ENCODE results near the gene HOMER2.
"Not testable (repeated sequence)": the region's sequence is repeated elsewhere in the genome, so short reads cannot be mapped to it uniquely, and the experiment has no call there.

HOMER2 gene

GRCh38 chr15:82831894-82832600 lies 120.5 kb downstream of the HOMER2 start:
- no peak for DNase-seq (ENCODE audit: low read depth in 2 of 2)

GRCh38 chr15:82830427-82831173 lies 121.9 kb downstream of the HOMER2 start:
- no peak for DNase-seq (ENCODE audit: low read depth in 2 of 2)

GRCh38 chr15:82829234-82829633 lies 123.3 kb downstream of the HOMER2 start:
- DNase-seq (ENCODE audit: low read depth in 2 of 2), result no peak

- no peak for DNase-seq (ENCODE audit: low read depth in 2 of 2)
Measured at GRCh38 chr15:82828075-82828474, 124.4 kb downstream of the HOMER2 start.

- DNase-seq (ENCODE audit: low read depth in 2 of 2), result no peak
Measured at GRCh38 chr15:82823049-82823448, 129.5 kb downstream of the HOMER2 start.

DNA sequence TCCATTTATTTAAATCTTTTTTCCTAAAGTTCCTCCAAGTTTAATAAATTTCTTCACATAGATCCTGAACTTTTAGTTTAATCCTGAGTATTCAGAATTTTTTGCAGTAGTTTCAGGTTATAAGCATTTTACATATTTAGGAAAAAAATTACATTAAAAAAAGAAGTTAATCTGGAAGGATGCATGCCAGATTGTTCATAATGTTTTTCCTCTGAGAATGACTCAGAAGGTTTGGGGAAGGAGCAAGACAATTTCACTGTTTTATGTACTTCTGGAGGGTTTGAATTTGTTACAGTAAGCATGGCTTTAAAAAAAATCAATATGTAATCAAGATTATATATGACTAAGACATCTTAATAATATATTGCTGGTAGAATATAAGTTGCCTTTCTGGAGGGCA lies 130.7 kb downstream of the HOMER2 start:
- not testable (repeated sequence) for DNase-seq (ENCODE audit: low read depth in 2 of 2)

DNA sequence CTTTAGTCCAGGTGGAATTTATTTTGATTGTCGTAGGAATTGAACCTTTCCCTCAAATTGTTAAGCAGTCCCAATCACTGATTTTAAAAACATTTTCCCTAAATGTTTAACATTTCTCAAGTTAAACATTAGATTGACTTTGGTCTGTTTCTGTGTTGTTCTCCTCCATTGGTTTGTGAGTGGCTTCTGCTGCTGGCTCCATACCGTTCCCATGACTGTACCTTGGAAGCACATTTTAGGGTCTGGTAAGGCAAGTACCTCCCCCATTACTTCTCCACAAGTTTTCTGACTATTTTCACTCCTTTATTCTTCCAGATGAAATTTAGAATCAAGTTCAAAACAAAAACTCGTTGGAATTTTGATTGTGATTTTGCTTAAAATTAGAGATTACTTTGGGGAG lies 131.1 kb downstream of the HOMER2 start:
- DNase-seq (ENCODE audit: low read depth in 2 of 2), result not testable (repeated sequence)

DNA sequence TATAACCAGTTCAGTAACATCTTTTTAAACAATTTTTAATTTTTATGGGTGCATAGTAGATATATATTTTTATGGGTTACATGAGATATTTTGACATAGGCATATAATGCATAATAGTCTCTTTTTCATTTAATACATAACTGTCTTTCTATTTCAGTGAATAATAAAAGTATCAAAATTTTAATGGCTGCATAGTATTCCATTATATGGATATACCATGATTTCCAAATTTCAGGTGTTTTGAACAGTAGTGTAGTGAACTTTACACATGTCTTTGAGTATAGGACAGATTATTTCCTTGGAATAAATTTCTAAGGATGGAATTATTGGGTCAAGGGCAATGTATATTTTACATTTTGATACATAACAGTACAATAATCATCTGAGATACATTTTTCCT lies 132.4 kb downstream of the HOMER2 start:
- DNase-seq (ENCODE audit: low read depth in 2 of 2), result no peak

- no peak for DNase-seq (ENCODE audit: low read depth in 2 of 2)
Measured at GRCh38 chr15:82812994-82813393, 139.5 kb downstream of the HOMER2 start.

DNA sequence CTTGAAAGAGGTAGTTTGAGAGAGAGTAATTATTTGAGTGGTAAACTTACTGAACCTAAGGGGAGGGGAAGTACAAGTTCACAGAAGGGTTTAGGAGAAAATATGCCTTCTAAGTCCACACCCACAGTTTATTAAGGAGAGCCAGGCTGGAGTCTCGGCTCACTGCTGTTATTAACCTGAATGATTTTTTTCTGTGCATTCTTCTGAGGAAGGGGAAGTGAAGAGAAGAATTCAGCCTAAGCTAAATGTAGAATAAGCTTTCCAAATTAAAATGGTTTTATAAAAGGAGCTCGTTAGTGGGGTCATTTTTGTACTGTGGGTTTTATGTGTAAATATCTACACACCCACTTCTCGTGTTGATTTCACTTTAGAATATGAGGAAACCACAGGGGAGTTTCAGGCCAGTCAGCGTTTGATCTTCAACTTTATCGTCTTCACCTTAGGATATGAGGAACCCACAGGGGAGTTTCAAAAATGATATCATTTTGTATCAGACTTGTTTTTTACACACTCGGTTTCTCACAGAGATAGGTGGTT lies 141.6 kb downstream of the HOMER2 start:
- DNase-seq (ENCODE audit: low read depth in 2 of 2), result peak; percentile 23 to 24

DNA sequence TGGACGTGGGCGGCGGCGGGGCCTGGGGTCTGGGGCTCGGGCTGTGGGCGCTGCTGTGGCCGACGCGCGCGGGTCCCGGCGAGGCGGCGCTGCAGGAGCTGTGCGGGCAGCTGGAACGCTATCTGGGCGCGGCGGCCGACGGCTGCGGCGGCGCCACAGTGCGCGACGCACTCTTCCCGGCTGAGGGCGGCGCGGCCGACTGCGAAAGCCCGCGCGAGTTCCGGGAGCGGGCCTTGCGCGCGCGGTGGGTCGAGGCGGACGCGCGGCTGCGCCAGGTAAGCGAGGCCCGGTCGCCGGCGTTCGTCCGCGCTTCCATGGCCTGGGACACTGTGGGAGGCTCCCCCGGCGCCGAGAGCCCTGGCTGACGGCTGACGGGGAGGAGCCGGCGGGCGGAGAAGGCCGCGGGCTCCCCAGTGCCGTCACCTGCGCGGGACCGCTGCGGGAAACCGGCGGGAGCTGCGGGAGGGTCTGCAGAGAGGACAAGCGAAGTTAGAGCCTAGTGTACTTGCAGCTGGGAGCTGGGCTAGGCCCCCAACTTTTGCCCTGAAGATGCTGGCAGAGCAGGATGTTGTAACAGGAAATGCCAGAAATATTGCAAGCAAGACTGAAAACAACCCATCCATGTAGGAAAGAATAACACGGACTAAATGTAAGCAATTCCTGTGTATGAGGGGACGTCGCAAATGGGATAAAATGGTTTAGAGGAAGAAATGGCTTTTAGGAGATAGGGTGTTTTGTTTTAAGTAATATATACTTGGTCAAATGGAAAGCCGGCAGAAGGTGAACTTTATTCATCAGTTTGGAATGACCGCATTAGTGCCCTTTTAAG lies 142.2 kb downstream of the HOMER2 start:
- DNase-seq (ENCODE audit: low read depth in 2 of 2), result peak in 1 of 2 donors; percentile 9

DNA sequence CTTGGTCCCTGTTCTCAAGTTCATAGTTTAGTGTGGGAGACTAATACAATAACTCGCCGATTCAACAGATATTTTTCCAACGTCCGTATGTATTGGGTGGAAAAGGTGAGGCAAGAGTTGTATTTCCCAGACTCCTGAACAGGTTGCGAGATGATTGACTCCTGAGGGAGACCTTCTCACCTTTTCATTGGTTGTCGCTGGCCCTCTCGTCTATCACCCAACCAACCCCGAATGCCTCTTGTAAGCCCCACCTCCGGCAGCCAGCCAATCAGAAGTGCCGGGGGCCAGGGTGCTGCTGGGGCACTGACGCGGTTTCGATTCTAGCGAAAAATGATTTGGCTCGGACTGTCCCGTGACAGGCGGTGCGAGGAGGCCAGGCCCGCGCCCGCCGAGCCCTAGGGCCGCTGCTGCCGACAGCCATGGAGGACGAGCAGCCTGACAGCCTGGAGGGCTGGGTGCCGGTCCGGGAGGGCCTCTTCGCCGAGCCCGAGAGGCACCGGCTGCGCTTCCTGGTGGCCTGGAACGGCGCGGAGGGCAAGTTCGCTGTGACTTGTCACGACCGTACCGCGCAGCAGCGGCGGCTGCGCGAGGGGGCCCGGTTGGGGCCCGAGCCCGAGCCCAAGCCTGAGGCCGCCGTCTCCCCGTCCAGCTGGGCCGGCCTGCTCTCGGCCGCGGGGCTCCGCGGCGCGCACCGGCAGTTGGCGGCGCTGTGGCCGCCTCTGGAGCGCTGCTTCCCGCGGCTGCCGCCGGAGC lies 143.0 kb downstream of the HOMER2 start, which contains the start of gene WHAMM:
Gene WHAMM, plus strand, starts transcription at position 321 of the 753 bp plus-strand sequence. Its CDS starts 99 bp downstream, at position 420.
- DNase-seq (ENCODE audit: low read depth in 2 of 2), result peak; percentile 91 to 93

GRCh38 chr15:82808634-82809041 lies 143.9 kb downstream of the HOMER2 start:
- DNase-seq (ENCODE audit: low read depth in 2 of 2), result no peak

- DNase-seq (ENCODE audit: low read depth in 2 of 2), result no peak
Measured at GRCh38 chr15:82807920-82808633, 144.4 kb downstream of the HOMER2 start.

DNA sequence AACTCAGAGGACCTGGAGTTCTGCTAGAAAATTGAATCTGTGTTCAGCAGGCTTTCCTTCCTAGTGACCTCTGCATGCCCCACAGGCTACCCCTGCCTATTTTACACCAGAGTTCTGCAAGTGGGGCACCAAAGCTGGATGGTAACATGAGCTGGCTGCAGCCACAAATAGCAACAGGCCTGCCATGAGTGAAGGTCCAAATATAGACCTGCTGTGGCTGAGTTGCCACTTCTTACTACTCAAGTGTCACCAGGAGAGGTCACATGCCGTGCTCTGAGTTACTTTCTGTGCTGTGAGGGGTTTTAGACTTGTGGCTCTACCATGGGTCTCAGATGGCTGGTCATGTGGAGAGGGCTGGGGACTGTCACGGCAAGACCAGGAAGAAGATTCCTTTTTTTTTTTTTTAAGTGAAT lies 146.5 kb downstream of the HOMER2 start, which contains the start of gene FSD2:
Gene FSD2, minus strand, starts transcription at position 76 of the 413 bp plus-strand sequence. CDS start 18,679 bp downstream, outside the sequence.
- DNase-seq (ENCODE audit: low read depth in 2 of 2), result no peak

DNA sequence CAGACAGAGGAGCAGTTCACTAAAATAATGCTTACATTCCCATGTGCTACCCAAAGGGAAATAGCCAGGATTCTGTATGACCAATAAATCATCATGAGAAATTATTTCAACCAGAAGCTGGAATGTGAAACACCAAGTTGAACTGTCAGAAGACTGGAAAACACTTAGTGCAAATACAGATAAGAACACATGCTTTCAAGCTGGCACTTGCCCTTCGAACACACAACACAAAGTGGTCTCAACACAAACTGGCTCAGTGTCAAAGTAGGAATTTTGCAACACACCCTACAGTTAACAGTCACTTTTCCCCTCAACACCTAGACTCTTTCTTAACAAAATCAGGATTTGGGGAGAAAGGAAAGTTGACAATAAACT lies 148.0 kb downstream of the HOMER2 start:
- no peak for DNase-seq (ENCODE audit: low read depth in 2 of 2)

- DNase-seq (ENCODE audit: low read depth in 2 of 2), result no peak
Measured at GRCh38 chr15:82803793-82804574, 148.5 kb downstream of the HOMER2 start.

- DNase-seq (ENCODE audit: low read depth in 2 of 2), result no peak
Measured at GRCh38 chr15:82802497-82802896, 150.0 kb downstream of the HOMER2 start.

DNA sequence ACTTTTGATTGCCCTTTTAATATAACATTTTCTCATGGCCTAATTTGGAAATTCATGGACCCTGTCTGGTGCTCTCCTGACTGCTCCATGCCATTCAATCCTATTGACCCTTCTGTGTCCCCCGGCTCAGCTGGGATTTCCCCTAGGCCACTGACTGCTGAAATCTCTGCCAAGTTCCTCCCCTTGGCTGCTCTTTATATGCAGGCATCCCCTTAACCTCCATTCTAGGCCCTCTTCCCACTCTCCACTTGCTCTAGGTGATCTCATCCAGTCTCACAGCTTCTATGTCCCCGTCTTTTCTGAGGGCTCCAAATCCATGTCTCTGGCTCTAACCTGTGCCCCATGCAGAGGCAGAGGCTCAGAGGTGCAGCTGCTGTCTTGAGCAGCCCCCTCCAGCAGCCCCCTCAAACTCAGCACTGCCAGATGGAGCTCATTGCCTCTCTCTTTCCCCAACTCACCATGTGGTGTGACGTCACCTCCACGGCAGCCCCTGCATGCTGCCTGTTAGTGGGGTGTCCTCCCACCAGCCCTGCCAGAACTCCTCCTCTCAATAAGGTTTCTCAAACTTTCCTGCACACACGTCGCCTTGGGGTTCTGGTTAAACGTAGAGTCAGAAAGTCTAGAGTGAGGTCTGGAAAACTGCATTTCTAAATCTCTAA lies 153.2 kb downstream of the HOMER2 start:
- DNase-seq (ENCODE audit: low read depth in 2 of 2), result no peak

All from stimulated activated CD8-positive, alpha-beta memory T cell treated with anti-CD3 and anti-CD28 coated beads, Interleukin-15, amount 100 ng/mL, for 48 hours (primary cell).